ENCODE measurements around the gene SLC39A11. TPM values are rescaled to one million over a fixed set of nuclear protein-coding genes. Genes with fewer than 3 reads are reported as not detected.

The SLC39A11 gene
- total RNA-seq, 1 experiment from 2014 or later, result 57.1 TPM

DNA sequence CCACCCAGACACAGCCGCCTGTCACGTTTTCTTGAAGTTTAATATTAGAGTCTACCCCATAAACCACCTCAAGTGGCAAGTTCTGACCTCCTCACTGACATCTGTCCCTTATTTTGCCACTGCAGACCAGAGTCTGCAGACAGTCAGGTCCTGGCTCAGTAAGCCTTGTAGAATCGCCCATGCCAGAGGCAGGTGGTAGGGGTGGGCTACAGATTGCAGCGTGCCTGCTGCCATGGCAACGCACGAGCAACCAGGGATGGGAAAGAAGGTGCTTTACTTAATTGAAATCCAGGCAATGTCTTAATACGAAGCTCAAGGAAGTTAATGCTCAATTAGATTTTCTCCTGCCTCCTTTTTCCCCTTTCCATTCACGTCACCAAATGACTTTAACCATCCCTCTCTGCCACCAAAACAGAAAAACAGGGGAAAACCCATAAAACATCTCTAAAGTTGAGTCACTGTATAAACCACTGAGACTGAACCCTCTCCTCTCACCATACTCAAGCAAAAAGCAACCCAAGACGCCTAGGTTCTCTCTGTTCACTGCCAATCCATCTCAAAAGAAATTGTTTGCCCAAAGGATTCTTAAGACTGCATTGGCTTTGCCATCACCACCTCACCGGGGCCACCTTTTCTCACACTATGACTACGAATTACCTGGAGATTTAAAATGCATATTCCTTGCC lies 228.8 kb downstream of the SLC39A11 start:
- Histone ChIP-seq H3K79me2 (ENCODE audit: low read depth) (no peaks in the 10 kb centered on the region), H3K4me1 (replicated peaks; ENCODE audit: insufficient read depth) (no peaks in the 10 kb centered on the region), H2AFZ (no peak overlapping the region), H3K9me3 (ENCODE audit: insufficient read depth, low read depth) (peaks cover 6% of the 10 kb centered on the region; the same call in 1 of the 2 replicates), H4K20me1 (ENCODE audit: insufficient read depth) (no peaks in the 10 kb centered on the region), H3K27me3 (ENCODE audit: insufficient read depth, low read depth) (no peaks in the 10 kb centered on the region), H3K36me3 (ENCODE audit: low read depth) (no peaks in the 10 kb centered on the region), H3F3A (ENCODE audit: insufficient read depth, low read depth) (no peaks in the 10 kb centered on the region), H3K9me2 (ENCODE audit: insufficient read depth) (no peaks in the 10 kb centered on the region), H3K4me2 (no peak overlapping the region), H3K4me3 (no peak overlapping the region), H3K27ac (no peak overlapping the region)
- POLR2A ChIA-PET (ENCODE audit: unreplicated experiment), result no interaction called here
- no TSS peak for BruUV-seq (replicated peaks)
- TF ChIP-seq, protein P1, sequence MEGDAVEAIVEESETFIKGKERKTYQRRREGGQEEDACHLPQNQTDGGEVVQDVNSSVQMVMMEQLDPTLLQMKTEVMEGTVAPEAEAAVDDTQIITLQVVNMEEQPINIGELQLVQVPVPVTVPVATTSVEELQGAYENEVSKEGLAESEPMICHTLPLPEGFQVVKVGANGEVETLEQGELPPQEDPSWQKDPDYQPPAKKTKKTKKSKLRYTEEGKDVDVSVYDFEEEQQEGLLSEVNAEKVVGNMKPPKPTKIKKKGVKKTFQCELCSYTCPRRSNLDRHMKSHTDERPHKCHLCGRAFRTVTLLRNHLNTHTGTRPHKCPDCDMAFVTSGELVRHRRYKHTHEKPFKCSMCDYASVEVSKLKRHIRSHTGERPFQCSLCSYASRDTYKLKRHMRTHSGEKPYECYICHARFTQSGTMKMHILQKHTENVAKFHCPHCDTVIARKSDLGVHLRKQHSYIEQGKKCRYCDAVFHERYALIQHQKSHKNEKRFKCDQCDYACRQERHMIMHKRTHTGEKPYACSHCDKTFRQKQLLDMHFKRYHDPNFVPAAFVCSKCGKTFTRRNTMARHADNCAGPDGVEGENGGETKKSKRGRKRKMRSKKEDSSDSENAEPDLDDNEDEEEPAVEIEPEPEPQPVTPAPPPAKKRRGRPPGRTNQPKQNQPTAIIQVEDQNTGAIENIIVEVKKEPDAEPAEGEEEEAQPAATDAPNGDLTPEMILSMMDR (conservative IDR thresholded peaks at IDR 0.05), result no peak
- TF ChIP-seq EZH2 (IDR thresholded peaks at IDR 0.05; ENCODE audit: low read depth), result no peak
- intact Hi-C loops (cut with micrococcal nuclease; ENCODE audit: unreplicated experiment), result no loop called here
- DNase-seq, result no peak
- CTCF ChIA-PET, result no interaction called here

DNA sequence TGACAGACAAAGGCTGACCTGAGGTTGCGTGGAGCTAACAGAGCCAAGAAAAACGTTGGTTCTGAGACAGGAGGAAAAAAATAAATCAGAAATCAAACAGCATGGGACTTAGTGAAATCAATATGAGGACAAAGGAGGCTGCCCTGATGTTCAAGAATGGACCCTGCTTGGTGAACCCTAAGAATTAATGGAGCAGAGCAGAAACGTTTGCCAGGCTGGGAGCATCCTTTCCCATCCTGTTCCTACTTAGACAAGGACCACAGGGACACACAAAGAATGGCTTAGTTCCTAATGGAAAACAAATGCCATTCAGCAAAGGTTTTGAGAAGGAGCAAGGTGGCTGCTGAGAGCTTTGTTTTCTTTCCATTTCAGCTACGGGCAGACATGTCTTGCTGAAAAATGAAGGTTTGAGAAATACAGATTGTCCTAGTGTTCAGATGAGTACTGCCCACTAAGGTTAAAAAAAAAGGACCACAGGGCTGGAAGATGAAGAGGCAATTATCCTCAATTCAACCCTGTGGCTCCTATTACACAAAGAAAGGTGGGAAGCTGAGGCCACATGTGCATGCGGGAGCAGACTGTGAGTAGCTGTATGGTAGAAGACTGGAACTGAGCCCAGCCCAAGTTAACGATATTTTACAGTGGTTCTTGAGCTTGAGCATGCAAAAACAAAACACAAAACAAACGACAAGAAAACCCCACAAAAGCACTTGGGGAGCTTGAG lies 230.1 kb downstream of the SLC39A11 start:
- H3K4me2 ChIP-seq, result no peak overlapping the region
- no peak overlapping the region for H2AFZ ChIP-seq
- BruUV-seq (replicated peaks), result no TSS peak
- no peaks in the 10 kb centered on the region for H3K36me3 ChIP-seq (ENCODE audit: low read depth)
- H3K9me2 ChIP-seq (ENCODE audit: insufficient read depth), result no peaks in the 10 kb centered on the region
- no peaks in the 10 kb centered on the region for H3K4me1 ChIP-seq (replicated peaks; ENCODE audit: insufficient read depth)
- no peaks in the 10 kb centered on the region for H3K79me2 ChIP-seq (ENCODE audit: low read depth)
- no peaks in the 10 kb centered on the region for H3K27me3 ChIP-seq (ENCODE audit: insufficient read depth, low read depth)
- H3K27ac ChIP-seq, result no peak overlapping the region
- H3F3A ChIP-seq (ENCODE audit: insufficient read depth, low read depth), result no peaks in the 10 kb centered on the region
- ChIA-PET POLR2A (ENCODE audit: unreplicated experiment) (no interaction called here), CTCF (no interaction called here)
- intact Hi-C loops (cut with micrococcal nuclease; ENCODE audit: unreplicated experiment), result no loop called here
- no peaks in the 10 kb centered on the region for H4K20me1 ChIP-seq (ENCODE audit: insufficient read depth)
- no peak for TF ChIP-seq EZH2 (IDR thresholded peaks at IDR 0.05; ENCODE audit: low read depth)
- TF ChIP-seq, protein P1 (conservative IDR thresholded peaks at IDR 0.05), result no peak
- no peak overlapping the region for H3K4me3 ChIP-seq
- H3K9me3 ChIP-seq (ENCODE audit: insufficient read depth, low read depth), result peaks cover 7% of the 10 kb centered on the region; the same call in 1 of the 2 replicates
- no peak for DNase-seq

DNA sequence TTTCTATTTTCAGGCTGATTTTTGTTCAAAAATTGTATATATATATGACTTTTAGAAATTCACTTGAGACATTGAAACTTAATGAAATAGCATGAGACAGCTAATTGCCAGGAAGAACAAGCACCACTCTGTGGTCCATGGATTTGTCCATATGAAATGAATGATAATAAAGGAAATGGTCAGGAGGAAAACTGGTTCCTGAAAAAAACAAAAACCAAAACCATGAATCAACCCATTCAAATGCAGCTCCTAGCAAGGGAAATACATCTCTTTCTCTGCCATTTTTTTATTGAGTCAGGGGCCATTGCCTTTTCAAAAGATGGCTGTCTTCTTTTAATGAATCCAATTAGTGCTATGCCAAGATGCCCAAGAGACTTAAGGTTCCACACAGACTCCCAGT lies 230.7 kb downstream of the SLC39A11 start:
- intact Hi-C loops (cut with micrococcal nuclease; ENCODE audit: unreplicated experiment), result no loop called here
- no TSS peak for BruUV-seq (replicated peaks)

More for the DNA sequence above, 230.7 kb downstream of the SLC39A11 start:
- CTCF ChIA-PET, result no interaction called here
- Histone ChIP-seq H3K9me2 (ENCODE audit: insufficient read depth) (no peaks in the 10 kb centered on the region), H3K4me2 (no peak overlapping the region), H3K9me3 (ENCODE audit: insufficient read depth, low read depth) (peaks cover 7% of the 10 kb centered on the region; the same call in 1 of the 2 replicates), H3K4me1 (replicated peaks; ENCODE audit: insufficient read depth) (0 out of 2 replicates have a peak, but pooled peaks cover under 1% of the 10 kb centered on the region), H2AFZ (no peak overlapping the region), H3K27ac (no peak overlapping the region), H3K4me3 (no peak overlapping the region), H3K79me2 (ENCODE audit: low read depth) (no peaks in the 10 kb centered on the region), H3K27me3 (ENCODE audit: insufficient read depth, low read depth) (no peaks in the 10 kb centered on the region), H3F3A (ENCODE audit: insufficient read depth, low read depth) (no peaks in the 10 kb centered on the region), H3K36me3 (ENCODE audit: low read depth) (no peaks in the 10 kb centered on the region), H4K20me1 (ENCODE audit: insufficient read depth) (no peaks in the 10 kb centered on the region)
- POLR2A ChIA-PET (ENCODE audit: unreplicated experiment), result no interaction called here
- TF ChIP-seq, protein P1 (conservative IDR thresholded peaks at IDR 0.05), result no peak
- TF ChIP-seq EZH2 (IDR thresholded peaks at IDR 0.05; ENCODE audit: low read depth), result no peak
- DNase-seq, result no peak

Data from PC-9 (cell line).